SK-N-SH treated with all-trans-retinoic acid at 6 μM for 48 hours (cell line): ENCODE data around the gene CD101.

ENCODE experiments used
- ATAC-seq: fragments of 200-7000 bp; cut with Tn5 transposase; 3 replicates; pipeline ENCODE4 v1.9.1; 2020; ENCODE audit warnings: mild to moderate bottlenecking, moderate library complexity
- ARNTL ChIP-seq: fragments of 450-650 bp; formaldehyde crosslinking; IDR thresholded peaks from 2 replicates; pipeline ENCODE4 v1.5.0; 2020; ENCODE audit warnings: low read depth, mild to moderate bottlenecking, moderate library complexity, borderline replicate concordance
- BACH2 ChIP-seq: fragments of 250-450 bp; sonication (Bioruptor Pico); IDR thresholded peaks from 2 replicates; pipeline ENCODE4 v1.9.0; 2021; ENCODE audit warnings: mild to moderate bottlenecking, borderline replicate concordance
- CSDC2 ChIP-seq: fragments of 250-450 bp; sonication (Bioruptor Pico); IDR thresholded peaks from 2 replicates; pipeline ENCODE4 v1.5.0; 2020; ENCODE audit warnings: mild to moderate bottlenecking, moderate library complexity
- ESRRG ChIP-seq: fragments of 250-450 bp; sonication (Bioruptor Pico); IDR thresholded peaks from 2 replicates; pipeline ENCODE4 v1.6.1; 2021; ENCODE audit warnings: mild to moderate bottlenecking
- ISL1 ChIP-seq: fragments of 250-450 bp; sonication (Bioruptor Pico); IDR thresholded peaks from 2 replicates; pipeline ENCODE4 v2.1.2; 2022; ENCODE audit warnings: mild to moderate bottlenecking, moderate library complexity
- OSR1 ChIP-seq: fragments of 250-450 bp; sonication (Bioruptor Pico); IDR thresholded peaks from 2 replicates; pipeline ENCODE4 v1.8.0; 2022; ENCODE audit warnings: moderate library complexity, mild to moderate bottlenecking, inconsistent platforms
- RARB ChIP-seq: fragments of 250-450 bp; sonication (Bioruptor Pico); IDR thresholded peaks from 2 replicates; pipeline ENCODE4 v1.8.0; 2021; ENCODE audit warnings: mild to moderate bottlenecking, moderate library complexity
- SNAI2 ChIP-seq: fragments of 250-450 bp; sonication (Bioruptor Pico); IDR thresholded peaks from 2 replicates; pipeline ENCODE4 v1.5.0; 2020; ENCODE audit warnings: mild to moderate bottlenecking, moderate library complexity
- TCF4 ChIP-seq: fragments of 250-450 bp; sonication (Bioruptor Pico); IDR thresholded peaks from 2 replicates; pipeline ENCODE4 v1.8.0; 2021; ENCODE audit warnings: mild to moderate bottlenecking, moderate library complexity, borderline replicate concordance
- TOX ChIP-seq: fragments of 250-450 bp; sonication (Bioruptor Pico); IDR thresholded peaks from 2 replicates; pipeline ENCODE4 v1.8.0; 2021; ENCODE audit warnings: mild to moderate bottlenecking, moderate library complexity, borderline replicate concordance
- ZC3H10 ChIP-seq: fragments of 250-450 bp; sonication (Bioruptor Pico); IDR thresholded peaks from 2 replicates; pipeline ENCODE4 v1.5.1; 2021; ENCODE audit warnings: mild to moderate bottlenecking, moderate library complexity
- ZFP3 ChIP-seq: fragments of 250-450 bp; sonication (Bioruptor Pico); IDR thresholded peaks from 2 replicates; pipeline ENCODE4 v1.5.0; 2020; ENCODE audit warnings: mild to moderate bottlenecking, moderate library complexity
- ZFP30 ChIP-seq: fragments of 450-650 bp; formaldehyde crosslinking; IDR thresholded peaks from 2 replicates; pipeline ENCODE4 v1.5.0; 2022; ENCODE audit warnings: mild to moderate bottlenecking, moderate library complexity
- ZNF565 ChIP-seq: fragments of 450-650 bp; formaldehyde crosslinking; conservative IDR thresholded peaks from 2 replicates; pipeline ENCODE4 v1.5.0; 2020; ENCODE audit warnings: low read depth, mild to moderate bottlenecking, moderate library complexity
- ZNF70 ChIP-seq: fragments of 450-650 bp; formaldehyde crosslinking; IDR thresholded peaks from 2 replicates; pipeline ENCODE4 v1.5.0; 2020; ENCODE audit warnings: mild to moderate bottlenecking, moderate library complexity
- ZNF8 ChIP-seq: fragments of 450-650 bp; formaldehyde crosslinking; IDR thresholded peaks from 2 replicates; pipeline ENCODE4 v1.5.0; 2020; ENCODE audit warnings: mild to moderate bottlenecking, moderate library complexity
- TF ChIP-seq, protein P1 (sequence below): fragments of 250-450 bp; sonication (Bioruptor Pico); IDR thresholded peaks from 2 replicates; pipeline ENCODE4 v1.8.0; 2020; ENCODE audit warnings: mild to moderate bottlenecking, moderate library complexity, borderline replicate concordance
- TF ChIP-seq, protein P2 (sequence below): fragments of 250-450 bp; sonication (Bioruptor Pico); IDR thresholded peaks from 2 replicates; pipeline ENCODE4 v1.5.1; 2020; ENCODE audit warnings: low read depth, mild to moderate bottlenecking, moderate library complexity
- TF ChIP-seq, protein P3 (sequence below): fragments of 250-450 bp; sonication (Bioruptor Pico); IDR thresholded peaks from 2 replicates; pipeline ENCODE4 v1.5.0; 2020; ENCODE audit warnings: mild to moderate bottlenecking, moderate library complexity
- TF ChIP-seq, protein P4 (sequence below): fragments of 250-450 bp; sonication (Bioruptor Pico); IDR thresholded peaks from 2 replicates; pipeline ENCODE4 v1.8.0; 2021; ENCODE audit warnings: low read depth, mild to moderate bottlenecking, moderate library complexity, borderline replicate concordance
- TF ChIP-seq, protein P5 (sequence below): fragments of 250-450 bp; sonication (Bioruptor Pico); IDR thresholded peaks from 2 replicates; pipeline ENCODE4 v1.5.1; 2021; ENCODE audit warnings: mild to moderate bottlenecking, moderate library complexity

Gene CD101

DNA sequence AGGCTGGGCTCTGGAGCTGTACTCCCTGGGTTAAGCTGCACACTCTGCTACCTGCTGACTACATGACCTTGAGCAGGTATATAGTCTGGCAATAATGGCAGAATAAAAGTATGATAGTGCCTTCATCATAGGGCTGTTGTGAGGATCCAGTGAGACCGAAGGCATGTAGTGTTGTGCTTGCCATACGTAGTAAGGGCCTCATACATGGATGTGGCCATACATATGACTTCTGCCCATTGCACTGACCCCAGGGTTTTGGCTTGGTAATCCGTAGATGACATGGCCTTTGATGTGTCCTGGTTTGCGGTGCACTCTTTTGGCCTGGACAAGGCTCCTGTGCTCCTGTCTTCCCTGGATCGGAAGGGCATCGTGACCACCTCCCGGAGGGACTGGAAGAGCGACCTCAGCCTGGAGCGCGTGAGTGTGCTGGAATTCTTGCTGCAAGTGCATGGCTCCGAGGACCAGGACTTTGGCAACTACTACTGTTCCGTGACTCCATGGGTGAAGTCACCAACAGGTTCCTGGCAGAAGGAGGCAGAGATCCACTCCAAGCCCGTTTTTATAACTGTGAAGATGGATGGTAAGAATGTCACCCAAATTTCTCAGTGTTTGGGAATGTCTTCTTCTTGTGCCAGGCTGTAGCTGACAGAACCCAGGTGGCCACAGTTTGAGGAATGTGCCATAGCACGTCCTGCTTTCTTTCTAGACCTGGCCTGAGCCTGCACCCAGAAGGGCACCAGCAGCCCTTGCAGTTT, 17.0 kb upstream of the CD101 start:
- TF ChIP-seq, protein P1, sequence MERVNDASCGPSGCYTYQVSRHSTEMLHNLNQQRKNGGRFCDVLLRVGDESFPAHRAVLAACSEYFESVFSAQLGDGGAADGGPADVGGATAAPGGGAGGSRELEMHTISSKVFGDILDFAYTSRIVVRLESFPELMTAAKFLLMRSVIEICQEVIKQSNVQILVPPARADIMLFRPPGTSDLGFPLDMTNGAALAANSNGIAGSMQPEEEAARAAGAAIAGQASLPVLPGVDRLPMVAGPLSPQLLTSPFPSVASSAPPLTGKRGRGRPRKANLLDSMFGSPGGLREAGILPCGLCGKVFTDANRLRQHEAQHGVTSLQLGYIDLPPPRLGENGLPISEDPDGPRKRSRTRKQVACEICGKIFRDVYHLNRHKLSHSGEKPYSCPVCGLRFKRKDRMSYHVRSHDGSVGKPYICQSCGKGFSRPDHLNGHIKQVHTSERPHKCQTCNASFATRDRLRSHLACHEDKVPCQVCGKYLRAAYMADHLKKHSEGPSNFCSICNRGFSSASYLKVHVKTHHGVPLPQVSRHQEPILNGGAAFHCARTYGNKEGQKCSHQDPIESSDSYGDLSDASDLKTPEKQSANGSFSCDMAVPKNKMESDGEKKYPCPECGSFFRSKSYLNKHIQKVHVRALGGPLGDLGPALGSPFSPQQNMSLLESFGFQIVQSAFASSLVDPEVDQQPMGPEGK (CRISPR knock-in tag), result no peak
- TF ChIP-seq, protein P2, sequence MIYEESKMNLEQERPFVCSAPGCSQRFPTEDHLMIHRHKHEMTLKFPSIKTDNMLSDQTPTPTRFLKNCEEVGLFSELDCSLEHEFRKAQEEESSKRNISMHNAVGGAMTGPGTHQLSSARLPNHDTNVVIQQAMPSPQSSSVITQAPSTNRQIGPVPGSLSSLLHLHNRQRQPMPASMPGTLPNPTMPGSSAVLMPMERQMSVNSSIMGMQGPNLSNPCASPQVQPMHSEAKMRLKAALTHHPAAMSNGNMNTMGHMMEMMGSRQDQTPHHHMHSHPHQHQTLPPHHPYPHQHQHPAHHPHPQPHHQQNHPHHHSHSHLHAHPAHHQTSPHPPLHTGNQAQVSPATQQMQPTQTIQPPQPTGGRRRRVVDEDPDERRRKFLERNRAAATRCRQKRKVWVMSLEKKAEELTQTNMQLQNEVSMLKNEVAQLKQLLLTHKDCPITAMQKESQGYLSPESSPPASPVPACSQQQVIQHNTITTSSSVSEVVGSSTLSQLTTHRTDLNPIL, result no peak
- TF ChIP-seq ZFP30, result no peak
- TF ChIP-seq ZNF70 (CRISPR knock-in tag), result no peak
- no peak for TF ChIP-seq ZC3H10 (CRISPR knock-in tag)
- no peak for TF ChIP-seq ZNF565 (CRISPR knock-in tag)
- TF ChIP-seq, protein P3, sequence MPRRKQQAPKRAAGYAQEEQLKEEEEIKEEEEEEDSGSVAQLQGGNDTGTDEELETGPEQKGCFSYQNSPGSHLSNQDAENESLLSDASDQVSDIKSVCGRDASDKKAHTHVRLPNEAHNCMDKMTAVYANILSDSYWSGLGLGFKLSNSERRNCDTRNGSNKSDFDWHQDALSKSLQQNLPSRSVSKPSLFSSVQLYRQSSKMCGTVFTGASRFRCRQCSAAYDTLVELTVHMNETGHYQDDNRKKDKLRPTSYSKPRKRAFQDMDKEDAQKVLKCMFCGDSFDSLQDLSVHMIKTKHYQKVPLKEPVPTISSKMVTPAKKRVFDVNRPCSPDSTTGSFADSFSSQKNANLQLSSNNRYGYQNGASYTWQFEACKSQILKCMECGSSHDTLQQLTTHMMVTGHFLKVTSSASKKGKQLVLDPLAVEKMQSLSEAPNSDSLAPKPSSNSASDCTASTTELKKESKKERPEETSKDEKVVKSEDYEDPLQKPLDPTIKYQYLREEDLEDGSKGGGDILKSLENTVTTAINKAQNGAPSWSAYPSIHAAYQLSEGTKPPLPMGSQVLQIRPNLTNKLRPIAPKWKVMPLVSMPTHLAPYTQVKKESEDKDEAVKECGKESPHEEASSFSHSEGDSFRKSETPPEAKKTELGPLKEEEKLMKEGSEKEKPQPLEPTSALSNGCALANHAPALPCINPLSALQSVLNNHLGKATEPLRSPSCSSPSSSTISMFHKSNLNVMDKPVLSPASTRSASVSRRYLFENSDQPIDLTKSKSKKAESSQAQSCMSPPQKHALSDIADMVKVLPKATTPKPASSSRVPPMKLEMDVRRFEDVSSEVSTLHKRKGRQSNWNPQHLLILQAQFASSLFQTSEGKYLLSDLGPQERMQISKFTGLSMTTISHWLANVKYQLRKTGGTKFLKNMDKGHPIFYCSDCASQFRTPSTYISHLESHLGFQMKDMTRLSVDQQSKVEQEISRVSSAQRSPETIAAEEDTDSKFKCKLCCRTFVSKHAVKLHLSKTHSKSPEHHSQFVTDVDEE (CRISPR knock-in tag), result no peak
- TF ChIP-seq OSR1 (CRISPR knock-in tag), result no peak
- TF ChIP-seq ZNF8 (CRISPR knock-in tag), result no peak
- TF ChIP-seq CSDC2, result no peak
- no peak for TF ChIP-seq ARNTL
- no peak for TF ChIP-seq ZFP3
- TF ChIP-seq ESRRG (CRISPR knock-in tag), result no peak
- no peak for TF ChIP-seq RARB (CRISPR knock-in tag)
- TF ChIP-seq BACH2 (CRISPR knock-in tag), result no peak
- TF ChIP-seq TOX, result no peak
- TF ChIP-seq ISL1 (CRISPR knock-in tag), result no peak
- no peak for TF ChIP-seq TCF4 (CRISPR knock-in tag)
- TF ChIP-seq, protein P4, sequence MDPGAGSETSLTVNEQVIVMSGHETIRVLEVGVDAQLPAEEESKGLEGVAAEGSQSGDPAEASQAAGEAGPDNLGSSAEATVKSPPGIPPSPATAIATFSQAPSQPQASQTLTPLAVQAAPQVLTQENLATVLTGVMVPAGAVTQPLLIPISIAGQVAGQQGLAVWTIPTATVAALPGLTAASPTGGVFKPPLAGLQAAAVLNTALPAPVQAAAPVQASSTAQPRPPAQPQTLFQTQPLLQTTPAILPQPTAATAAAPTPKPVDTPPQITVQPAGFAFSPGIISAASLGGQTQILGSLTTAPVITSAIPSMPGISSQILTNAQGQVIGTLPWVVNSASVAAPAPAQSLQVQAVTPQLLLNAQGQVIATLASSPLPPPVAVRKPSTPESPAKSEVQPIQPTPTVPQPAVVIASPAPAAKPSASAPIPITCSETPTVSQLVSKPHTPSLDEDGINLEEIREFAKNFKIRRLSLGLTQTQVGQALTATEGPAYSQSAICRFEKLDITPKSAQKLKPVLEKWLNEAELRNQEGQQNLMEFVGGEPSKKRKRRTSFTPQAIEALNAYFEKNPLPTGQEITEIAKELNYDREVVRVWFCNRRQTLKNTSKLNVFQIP (CRISPR knock-in tag), result no peak
- TF ChIP-seq, protein P5, sequence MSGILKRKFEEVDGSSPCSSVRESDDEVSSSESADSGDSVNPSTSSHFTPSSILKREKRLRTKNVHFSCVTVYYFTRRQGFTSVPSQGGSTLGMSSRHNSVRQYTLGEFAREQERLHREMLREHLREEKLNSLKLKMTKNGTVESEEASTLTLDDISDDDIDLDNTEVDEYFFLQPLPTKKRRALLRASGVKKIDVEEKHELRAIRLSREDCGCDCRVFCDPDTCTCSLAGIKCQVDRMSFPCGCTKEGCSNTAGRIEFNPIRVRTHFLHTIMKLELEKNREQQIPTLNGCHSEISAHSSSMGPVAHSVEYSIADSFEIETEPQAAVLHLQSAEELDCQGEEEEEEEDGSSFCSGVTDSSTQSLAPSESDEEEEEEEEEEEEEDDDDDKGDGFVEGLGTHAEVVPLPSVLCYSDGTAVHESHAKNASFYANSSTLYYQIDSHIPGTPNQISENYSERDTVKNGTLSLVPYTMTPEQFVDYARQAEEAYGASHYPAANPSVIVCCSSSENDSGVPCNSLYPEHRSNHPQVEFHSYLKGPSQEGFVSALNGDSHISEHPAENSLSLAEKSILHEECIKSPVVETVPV (CRISPR knock-in tag), result no peak
- ATAC-seq, result no peak

DNA sequence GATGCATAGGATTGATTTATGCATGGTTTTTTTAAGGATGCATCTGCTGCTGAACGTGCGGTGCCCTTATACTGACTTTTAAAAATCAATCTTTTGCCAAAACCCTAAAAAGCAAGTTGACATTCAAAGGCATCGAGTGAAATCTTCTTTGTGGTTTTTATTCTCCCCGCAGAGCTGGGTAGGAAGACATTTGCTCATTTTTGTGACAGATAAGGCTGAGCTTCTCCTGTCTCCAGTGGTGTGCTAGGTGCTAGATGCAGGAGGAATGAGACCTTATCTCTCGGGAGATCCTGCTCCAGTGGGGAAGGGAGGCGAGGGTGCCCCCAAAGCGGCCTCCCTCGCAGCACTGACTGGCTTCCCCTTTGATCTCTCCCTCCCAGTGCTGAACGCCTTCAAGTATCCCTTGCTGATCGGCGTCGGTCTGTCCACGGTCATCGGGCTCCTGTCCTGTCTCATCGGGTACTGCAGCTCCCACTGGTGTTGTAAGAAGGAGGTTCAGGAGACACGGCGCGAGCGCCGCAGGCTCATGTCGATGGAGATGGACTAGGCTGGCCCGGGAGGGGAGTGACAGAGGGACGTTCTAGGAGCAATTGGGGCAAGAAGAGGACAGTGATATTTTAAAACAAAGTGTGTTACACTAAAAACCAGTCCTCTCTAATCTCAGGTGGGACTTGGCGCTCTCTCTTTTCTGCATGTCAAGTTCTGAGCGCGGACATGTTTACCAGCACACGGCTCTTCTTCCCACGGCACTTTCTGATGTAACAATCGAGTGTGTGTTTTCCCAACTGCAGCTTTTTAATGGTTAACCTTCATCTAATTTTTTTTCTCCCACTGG, 14.9 kb upstream of the CD101 start:
- TF ChIP-seq, protein P1 (CRISPR knock-in tag), result no peak
- TF ChIP-seq ESRRG (CRISPR knock-in tag) (no peak), BACH2 (CRISPR knock-in tag) (no peak), SNAI2 (no peak), ISL1 (CRISPR knock-in tag) (no peak), ZFP3 (no peak), TCF4 (CRISPR knock-in tag) (no peak), ARNTL (no peak), ZNF8 (CRISPR knock-in tag) (no peak), ZNF70 (CRISPR knock-in tag) (no peak), ZFP30 (no peak)
- TF ChIP-seq, protein P4 (CRISPR knock-in tag), result no peak
- TF ChIP-seq, protein P3 (CRISPR knock-in tag), result no peak
- no peak for ATAC-seq
